Activated CD4-positive, alpha-beta memory T cell treated with anti-CD3 and anti-CD28 coated beads, Interleukin-2, amount 10 ng/mL, durations not matched to agents 7 days and 5 days (primary cell): ENCODE measurements around the gene SCAMP2. TPM values are rescaled to one million over a fixed set of nuclear protein-coding genes. Genes with fewer than 3 reads are reported as not detected.
A peak's percentile ranks its signal among the peaks of the same experiment; 100 is the strongest.

Experiments used
- CTCF ChIA-PET: fragments of 350-600 bp; sonication (Branson Sonifier 250); formaldehyde crosslinking; loops from one replicate; lab custom pipeline; 2021; ENCODE audit warnings: antibody characterized with exemption, inconsistent platforms; lab: Charles Lee
- POLR2A ChIA-PET: fragments of 350-600 bp; sonication (Branson Sonifier 250); formaldehyde crosslinking; loops from one replicate; lab custom pipeline; 2021; ENCODE audit warnings: antibody characterized with exemption; lab: Charles Lee
- DNase-seq: peaks from one replicate; pipeline ENCODE4 v3.0.0-alpha.2; 2020
- H3K27ac Mint-ChIP-seq: one replicate; pipeline ENCODE4 v1.8.0; 2021; ENCODE audit warnings: mild to moderate bottlenecking, mixed read lengths
- H3K27me3 Mint-ChIP-seq: one replicate; pipeline ENCODE4 v1.8.0; 2021; ENCODE audit warnings: mixed read lengths
- H3K36me3 Mint-ChIP-seq: one replicate; pipeline ENCODE4 v1.8.0; 2021; ENCODE audit warnings: low read depth, mixed read lengths
- H3K4me1 Mint-ChIP-seq: one replicate; pipeline ENCODE4 v1.8.0; 2021; ENCODE audit warnings: mixed read lengths
- H3K4me3 Mint-ChIP-seq: one replicate; pipeline ENCODE4 v1.8.0; 2021; ENCODE audit warnings: mild to moderate bottlenecking, mixed read lengths
- H3K9me3 Mint-ChIP-seq: one replicate; pipeline ENCODE4 v1.8.0; 2021; ENCODE audit warnings: mixed read lengths
- total RNA-seq, 2 experiments: library from RNA; stranded (reverse); gene quantifications; one replicate each; pipeline ENCODE4 v1.2.3, GENCODE V29; 2021

SCAMP2 gene
- total RNA-seq, 2 experiments from 2014 or later: 144 to 156 TPM

- CTCF ChIA-PET: interaction anchor here (0.6 to 5.8 kb wide), 10 partner anchors 12 to 225 kb away, joined by 3 to 37 read pairs (median 5); partner anchors contain the start of gene ULK3
- H3K27ac Mint-ChIP-seq: peak overlapping the region; percentile 85
- DNase-seq: no peak
- no peaks in the 10 kb centered on the region for H3K27me3 Mint-ChIP-seq
- H3K36me3 Mint-ChIP-seq: peaks cover 21% of the 10 kb centered on the region
- H3K4me3 Mint-ChIP-seq: no peak overlapping the region
- no peaks in the 10 kb centered on the region for H3K9me3 Mint-ChIP-seq
- POLR2A ChIA-PET: interaction anchor here (0.9 to 6.9 kb wide), 6 partner anchors 9 to 50 kb away, joined by 3 to 52 read pairs (median 4); partner anchors contain the start of gene SCAMP2
- peaks cover 42% of the 10 kb centered on the region for H3K4me1 Mint-ChIP-seq
Observed at GRCh38 chr15:74857671-74858368, 15.3 kb downstream of the SCAMP2 start.

GRCh38 chr15:74857082-74857655, 16.0 kb downstream of the SCAMP2 start:
- Mint-ChIP-seq H3K9me3 (no peaks in the 10 kb centered on the region), H3K4me1 (peaks cover 40% of the 10 kb centered on the region), H3K4me3 (no peak overlapping the region), H3K36me3 (peaks cover 26% of the 10 kb centered on the region), H3K27ac (peak overlapping the region; percentile 85), H3K27me3 (no peaks in the 10 kb centered on the region)
- DNase-seq: no peak
- CTCF ChIA-PET: interaction anchor here (0.6 to 5.8 kb wide), 7 partner anchors 13 to 225 kb away, joined by 3 to 37 read pairs (median 3); no protein-coding TSS in a partner anchor
- POLR2A ChIA-PET: interaction anchor here (0.6 to 6.9 kb wide), 8 partner anchors 8 to 69 kb away, joined by 3 to 52 read pairs (median 3); partner anchors contain the start of gene SCAMP2

- ChIA-PET CTCF (interaction anchor here (0.6 to 5.8 kb wide), 7 partner anchors 9 to 224 kb away, joined by 3 to 37 read pairs (median 3); no protein-coding TSS in a partner anchor), POLR2A (interaction anchor here (0.6 to 6.9 kb wide), 8 partner anchors 11 to 68 kb away, joined by 3 to 52 read pairs (median 3); partner anchors contain the start of genes MPI and SCAMP2)
- peaks cover 40% of the 10 kb centered on the region for H3K4me1 Mint-ChIP-seq
- no peak overlapping the region for H3K27ac Mint-ChIP-seq
- peaks cover 29% of the 10 kb centered on the region for H3K36me3 Mint-ChIP-seq
- no peaks in the 10 kb centered on the region for H3K27me3 Mint-ChIP-seq
- H3K9me3 Mint-ChIP-seq: no peaks in the 10 kb centered on the region
- DNase-seq: no peak
- no peak overlapping the region for H3K4me3 Mint-ChIP-seq
Observed at GRCh38 chr15:74856537-74856936, 16.6 kb downstream of the SCAMP2 start.

GRCh38 chr15:74855857-74856256, 17.3 kb downstream of the SCAMP2 start:
- H3K9me3 Mint-ChIP-seq: no peaks in the 10 kb centered on the region
- H3K27ac Mint-ChIP-seq: peak overlapping the region; percentile 65
- peaks cover 35% of the 10 kb centered on the region for H3K36me3 Mint-ChIP-seq
- no peak overlapping the region for H3K4me3 Mint-ChIP-seq
- POLR2A ChIA-PET: interaction anchor here (0.6 to 6.9 kb wide), 4 partner anchors 16 to 52 kb away, joined by 3 to 52 read pairs (median 4); partner anchors contain the start of genes MPI and SCAMP2
- no peaks in the 10 kb centered on the region for H3K27me3 Mint-ChIP-seq
- CTCF ChIA-PET: interaction anchor here (0.6 to 5.8 kb wide), 6 partner anchors 9 to 85 kb away, joined by 3 to 37 read pairs (median 3); no protein-coding TSS in a partner anchor
- H3K4me1 Mint-ChIP-seq: peaks cover 38% of the 10 kb centered on the region
- no peak for DNase-seq

- H3K4me1 Mint-ChIP-seq: peaks cover 34% of the 10 kb centered on the region
- H3K9me3 Mint-ChIP-seq: no peaks in the 10 kb centered on the region
- ChIA-PET POLR2A (interaction anchor here (1.1 to 6.9 kb wide), 3 partner anchors 10 to 35 kb away, joined by 3 to 52 read pairs (median 5); partner anchors contain the start of genes MPI and SCAMP2), CTCF (interaction anchor here (5.8 kb wide), 1 partner anchor 47 kb away, joined by 37 read pairs; no protein-coding TSS in a partner anchor)
- H3K27me3 Mint-ChIP-seq: no peaks in the 10 kb centered on the region
- DNase-seq: no peak
- H3K4me3 Mint-ChIP-seq: no peak overlapping the region
- H3K36me3 Mint-ChIP-seq: peaks cover 40% of the 10 kb centered on the region
- no peak overlapping the region for H3K27ac Mint-ChIP-seq
Observed at GRCh38 chr15:74854453-74855022, 18.6 kb downstream of the SCAMP2 start.

- no peaks in the 10 kb centered on the region for H3K27me3 Mint-ChIP-seq
- peaks cover 52% of the 10 kb centered on the region for H3K36me3 Mint-ChIP-seq
- ChIA-PET CTCF (no interaction called here), POLR2A (interaction anchor here (1.3 to 1.4 kb wide), 2 partner anchors 9 to 54 kb away, joined by 3 to 4 read pairs; partner anchors contain the start of genes FAM219B and ULK3)
- DNase-seq: no peak
- H3K4me3 Mint-ChIP-seq: no peak overlapping the region
- peaks cover 20% of the 10 kb centered on the region for H3K4me1 Mint-ChIP-seq
- no peak overlapping the region for H3K27ac Mint-ChIP-seq
- no peaks in the 10 kb centered on the region for H3K9me3 Mint-ChIP-seq
Observed at GRCh38 chr15:74851960-74852359, 21.2 kb downstream of the SCAMP2 start.

GRCh38 chr15:74850393-74850792, 22.8 kb downstream of the SCAMP2 start:
- no peak for DNase-seq
- Mint-ChIP-seq H3K4me1 (peaks cover 22% of the 10 kb centered on the region), H3K27ac (no peak overlapping the region), H3K4me3 (no peak overlapping the region), H3K27me3 (no peaks in the 10 kb centered on the region), H3K9me3 (no peaks in the 10 kb centered on the region), H3K36me3 (peaks cover 57% of the 10 kb centered on the region)
- ChIA-PET POLR2A (interaction anchor here (1.3 to 2.5 kb wide), 2 partner anchors 20 to 56 kb away, joined by 3 to 7 read pairs; partner anchors contain the start of gene FAM219B), CTCF (no interaction called here)

GRCh38 chr15:74847432-74847831, 25.7 kb downstream of the SCAMP2 start:
- Mint-ChIP-seq H3K27ac (peak overlapping the region; percentile 79), H3K4me3 (no peak overlapping the region), H3K4me1 (peaks cover 47% of the 10 kb centered on the region), H3K27me3 (no peaks in the 10 kb centered on the region), H3K36me3 (peaks cover 63% of the 10 kb centered on the region), H3K9me3 (no peaks in the 10 kb centered on the region)
- ChIA-PET POLR2A (interaction anchor here (0.7 to 2.9 kb wide), 5 partner anchors 11 to 54 kb away, joined by 3 to 16 read pairs (median 4); partner anchors contain the start of gene MPI), CTCF (interaction anchor here (0.6 to 2.2 kb wide), 3 partner anchors 49 to 59 kb away, joined by 3 to 11 read pairs (median 4); no protein-coding TSS in a partner anchor)
- DNase-seq: no peak

GRCh38 chr15:74845581-74845980, 27.6 kb downstream of the SCAMP2 start:
- peak overlapping the region; percentile 55 for H3K4me3 Mint-ChIP-seq
- H3K27me3 Mint-ChIP-seq: no peaks in the 10 kb centered on the region
- H3K4me1 Mint-ChIP-seq: peaks cover 65% of the 10 kb centered on the region
- peak overlapping the region; percentile 98 for H3K27ac Mint-ChIP-seq
- CTCF ChIA-PET: interaction anchor here (0.7 to 3.6 kb wide), 6 partner anchors 51 to 64 kb away, joined by 3 to 49 read pairs (median 7); partner anchors contain the start of genes CSK and FAM219B
- peaks cover 61% of the 10 kb centered on the region for H3K36me3 Mint-ChIP-seq
- POLR2A ChIA-PET: interaction anchor here (1.0 to 4.9 kb wide), 8 partner anchors 23 to 305 kb away, joined by 3 to 66 read pairs (median 8); partner anchors contain the start of genes ARID3B, CSK and MPI
- no peaks in the 10 kb centered on the region for H3K9me3 Mint-ChIP-seq
- DNase-seq: peak; percentile 54

- Mint-ChIP-seq H3K9me3 (no peaks in the 10 kb centered on the region), H3K27me3 (no peaks in the 10 kb centered on the region), H3K36me3 (peaks cover 62% of the 10 kb centered on the region), H3K4me1 (peaks cover 68% of the 10 kb centered on the region), H3K27ac (peak overlapping the region; percentile 98), H3K4me3 (peak overlapping the region; percentile 55)
- peak; percentile 78 for DNase-seq
- ChIA-PET CTCF (interaction anchor here (0.8 to 3.6 kb wide), 13 partner anchors 13 to 90 kb away, joined by 3 to 49 read pairs (median 4); partner anchors contain the start of gene CSK), POLR2A (interaction anchor here (0.8 to 4.9 kb wide), 18 partner anchors 20 to 304 kb away, joined by 3 to 66 read pairs (median 5); partner anchors contain the start of genes ARID3B, CSK, FAM219B and MPI)
Observed at GRCh38 chr15:74845208-74845568, 28.0 kb downstream of the SCAMP2 start.

- Mint-ChIP-seq H3K27ac (peak overlapping the region; percentile 98), H3K9me3 (no peaks in the 10 kb centered on the region), H3K36me3 (peaks cover 60% of the 10 kb centered on the region), H3K27me3 (no peaks in the 10 kb centered on the region), H3K4me1 (peaks cover 68% of the 10 kb centered on the region), H3K4me3 (peak overlapping the region; percentile 55)
- DNase-seq: peak; percentile 34
- ChIA-PET CTCF (interaction anchor here (0.6 to 3.6 kb wide), 16 partner anchors 12 to 91 kb away, joined by 3 to 49 read pairs (median 4); partner anchors contain the start of gene CSK), POLR2A (interaction anchor here (0.8 to 4.9 kb wide), 18 partner anchors 20 to 304 kb away, joined by 3 to 66 read pairs (median 5); partner anchors contain the start of genes ARID3B, CSK, FAM219B and MPI)
Observed at GRCh38 chr15:74844319-74845207, 28.6 kb downstream of the SCAMP2 start.
